NCI-H1417 treated with DMSO at 0.1 percent for 48 hours (cell line): ENCODE results near the gene MYOF.
A peak's percentile ranks its signal among the peaks of the same experiment; 100 is the strongest.
"Not testable (repeated sequence)": the region's sequence is repeated elsewhere in the genome, so short reads cannot be mapped to it uniquely, and the experiment has no call there.

Experiments
- DNase-seq: peaks from one replicate; lab custom pipeline; 2025; lab: John Stamatoyannopoulos, UW

MYOF gene

GRCh38 chr10:93456480-93456879 lies 25.7 kb downstream of the MYOF start:
- no peak for DNase-seq

- DNase-seq: no peak
These were observed 27.4 kb downstream of the MYOF start for GRCh38 chr10:93454736-93455135.

GRCh38 chr10:93454146-93454545 lies 28.0 kb downstream of the MYOF start:
- no peak for DNase-seq

- DNase-seq: no peak
These were observed 30.0 kb downstream of the MYOF start for GRCh38 chr10:93452143-93452542.

GRCh38 chr10:93451244-93451947 lies 30.7 kb downstream of the MYOF start:
- DNase-seq: no peak

- no peak for DNase-seq
These were observed 34.2 kb downstream of the MYOF start for GRCh38 chr10:93447970-93448369.

- no peak for DNase-seq
These were observed 35.1 kb downstream of the MYOF start for GRCh38 chr10:93447019-93447418.

GRCh38 chr10:93445978-93446720 lies 36.0 kb downstream of the MYOF start:
- DNase-seq: no peak

GRCh38 chr10:93445097-93445960 lies 36.8 kb downstream of the MYOF start:
- DNase-seq: peak; percentile 12

- no peak for DNase-seq
These were observed 38.7 kb downstream of the MYOF start for GRCh38 chr10:93443481-93443880.

- DNase-seq: not testable (repeated sequence)
These were observed 39.4 kb downstream of the MYOF start for GRCh38 chr10:93442721-93443120.

GRCh38 chr10:93440591-93441091 lies 41.5 kb downstream of the MYOF start:
- DNase-seq: no peak

- no peak for DNase-seq
These were observed 43.4 kb downstream of the MYOF start for GRCh38 chr10:93438613-93439253.

- no peak for DNase-seq
These were observed 44.1 kb downstream of the MYOF start for GRCh38 chr10:93437946-93438612.

GRCh38 chr10:93437086-93437945 lies 44.8 kb downstream of the MYOF start:
- no peak for DNase-seq

- no peak for DNase-seq
These were observed 45.5 kb downstream of the MYOF start for GRCh38 chr10:93436591-93437085.

- DNase-seq: no peak
These were observed 46.3 kb downstream of the MYOF start for GRCh38 chr10:93435621-93436397.

- no peak for DNase-seq
These were observed 47.1 kb downstream of the MYOF start for GRCh38 chr10:93434991-93435491.

GRCh38 chr10:93431361-93431760 lies 50.8 kb downstream of the MYOF start:
- no peak for DNase-seq
